ENCODE measurements around the gene METTL4.

Gene METTL4

DNA sequence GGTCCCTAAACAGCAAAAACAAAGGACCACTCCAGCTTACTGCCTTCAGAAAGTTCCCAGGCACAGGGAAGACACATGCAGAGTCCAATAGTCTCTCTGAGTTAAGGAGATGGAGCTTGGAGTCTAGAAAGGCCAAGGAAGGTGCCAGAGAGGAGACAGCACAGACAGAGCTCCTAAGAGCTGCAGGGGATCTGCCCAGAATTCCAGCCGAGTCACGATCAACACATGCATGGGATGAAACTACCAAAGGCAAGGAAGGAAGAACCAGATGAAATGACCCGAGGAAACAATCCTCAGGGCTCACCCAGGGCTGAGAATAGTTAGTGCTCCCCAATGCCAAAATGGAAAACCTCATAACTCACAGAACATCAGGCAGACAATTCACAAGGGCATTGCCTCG is 15.4 kb downstream of the METTL4 start:
- no peak overlapping the region for H3K27ac ChIP-seq
- no peak for DNase-seq
- H3K27me3 ChIP-seq (replicated peaks): no peaks in the 10 kb centered on the region
- no peak overlapping the region for H3K4me3 ChIP-seq (ENCODE audit: low read depth, low read length)
- TF ChIP-seq, protein P1, sequence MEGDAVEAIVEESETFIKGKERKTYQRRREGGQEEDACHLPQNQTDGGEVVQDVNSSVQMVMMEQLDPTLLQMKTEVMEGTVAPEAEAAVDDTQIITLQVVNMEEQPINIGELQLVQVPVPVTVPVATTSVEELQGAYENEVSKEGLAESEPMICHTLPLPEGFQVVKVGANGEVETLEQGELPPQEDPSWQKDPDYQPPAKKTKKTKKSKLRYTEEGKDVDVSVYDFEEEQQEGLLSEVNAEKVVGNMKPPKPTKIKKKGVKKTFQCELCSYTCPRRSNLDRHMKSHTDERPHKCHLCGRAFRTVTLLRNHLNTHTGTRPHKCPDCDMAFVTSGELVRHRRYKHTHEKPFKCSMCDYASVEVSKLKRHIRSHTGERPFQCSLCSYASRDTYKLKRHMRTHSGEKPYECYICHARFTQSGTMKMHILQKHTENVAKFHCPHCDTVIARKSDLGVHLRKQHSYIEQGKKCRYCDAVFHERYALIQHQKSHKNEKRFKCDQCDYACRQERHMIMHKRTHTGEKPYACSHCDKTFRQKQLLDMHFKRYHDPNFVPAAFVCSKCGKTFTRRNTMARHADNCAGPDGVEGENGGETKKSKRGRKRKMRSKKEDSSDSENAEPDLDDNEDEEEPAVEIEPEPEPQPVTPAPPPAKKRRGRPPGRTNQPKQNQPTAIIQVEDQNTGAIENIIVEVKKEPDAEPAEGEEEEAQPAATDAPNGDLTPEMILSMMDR (IDR thresholded peaks at IDR 0.05; ENCODE audit: low read depth, low read length, missing control alignments): no peak
- in situ Hi-C loops (cut with HindIII; ENCODE audit: low pct_ligation_motif_present, low sequenced_read_pairs): no loop called here
- H3K36me3 ChIP-seq (replicated peaks): no peaks in the 10 kb centered on the region

DNA sequence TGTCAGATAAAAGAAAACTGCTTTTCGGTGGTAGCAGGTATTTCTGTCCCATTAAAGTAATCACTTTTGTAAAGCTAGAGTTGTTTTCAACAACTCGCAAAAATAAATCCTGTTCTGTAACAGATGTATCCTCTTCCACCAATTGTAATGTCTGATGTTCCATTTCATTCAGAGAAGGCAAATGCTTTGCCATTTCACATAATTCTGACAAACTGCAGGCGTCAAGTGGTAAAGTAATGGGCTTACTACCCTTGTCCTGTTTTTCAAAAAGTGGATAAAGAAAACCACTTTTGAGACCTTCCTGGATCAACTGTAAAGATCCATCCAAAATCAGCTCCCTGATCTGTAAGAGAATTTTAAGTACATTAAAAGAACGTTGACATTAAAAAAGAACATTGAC is 16.6 kb downstream of the METTL4 start:
- TF ChIP-seq, protein P1 (IDR thresholded peaks at IDR 0.05; ENCODE audit: low read depth, low read length, missing control alignments): no peak
- Histone ChIP-seq H3K4me3 (ENCODE audit: low read depth, low read length) (no peak overlapping the region), H3K27ac (no peak overlapping the region), H3K27me3 (replicated peaks) (no peaks in the 10 kb centered on the region), H3K36me3 (replicated peaks) (no peaks in the 10 kb centered on the region)
- no peak for DNase-seq
- in situ Hi-C loops (cut with HindIII; ENCODE audit: low pct_ligation_motif_present, low sequenced_read_pairs): no loop called here

DNA sequence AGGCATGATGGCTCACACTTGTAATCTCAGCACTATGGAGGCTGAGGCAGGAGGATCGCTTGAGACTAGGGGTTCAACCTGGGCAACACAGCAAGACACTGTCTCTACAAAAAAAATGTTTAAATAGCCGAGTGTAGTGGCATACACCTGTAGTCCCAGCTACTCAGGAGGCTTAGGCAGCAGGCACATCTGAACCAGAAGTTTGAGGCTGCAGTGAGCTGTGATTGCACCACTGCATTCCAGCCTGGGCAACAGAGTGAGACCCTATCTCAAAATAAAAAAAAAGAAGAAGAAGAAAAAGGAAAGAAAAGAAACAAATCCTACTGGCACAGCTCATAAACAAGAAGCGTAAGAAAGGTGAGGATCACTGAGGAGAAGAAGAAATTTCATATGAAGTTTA is 19.9 kb downstream of the METTL4 start:
- TF ChIP-seq, protein P1 (IDR thresholded peaks at IDR 0.05; ENCODE audit: low read depth, low read length, missing control alignments): no peak
- in situ Hi-C loops (cut with HindIII; ENCODE audit: low pct_ligation_motif_present, low sequenced_read_pairs): no loop called here
- Histone ChIP-seq H3K27me3 (replicated peaks) (no peaks in the 10 kb centered on the region), H3K4me3 (ENCODE audit: low read depth, low read length) (no peak overlapping the region), H3K27ac (no peak overlapping the region), H3K36me3 (replicated peaks) (no peaks in the 10 kb centered on the region)
- no peak for DNase-seq

- DNase-seq: no peak
- H3K27me3 ChIP-seq (replicated peaks): no peaks in the 10 kb centered on the region
- H3K36me3 ChIP-seq (replicated peaks): no peaks in the 10 kb centered on the region
- in situ Hi-C loops (cut with HindIII; ENCODE audit: low pct_ligation_motif_present, low sequenced_read_pairs): no loop called here
- H3K4me3 ChIP-seq (ENCODE audit: low read depth, low read length): no peak overlapping the region
- TF ChIP-seq, protein P1 (IDR thresholded peaks at IDR 0.05; ENCODE audit: low read depth, low read length, missing control alignments): no peak
- no peak overlapping the region for H3K27ac ChIP-seq
These were observed 21.8 kb downstream of the METTL4 start for GRCh38 chr18:2549462-2549861.

DNA sequence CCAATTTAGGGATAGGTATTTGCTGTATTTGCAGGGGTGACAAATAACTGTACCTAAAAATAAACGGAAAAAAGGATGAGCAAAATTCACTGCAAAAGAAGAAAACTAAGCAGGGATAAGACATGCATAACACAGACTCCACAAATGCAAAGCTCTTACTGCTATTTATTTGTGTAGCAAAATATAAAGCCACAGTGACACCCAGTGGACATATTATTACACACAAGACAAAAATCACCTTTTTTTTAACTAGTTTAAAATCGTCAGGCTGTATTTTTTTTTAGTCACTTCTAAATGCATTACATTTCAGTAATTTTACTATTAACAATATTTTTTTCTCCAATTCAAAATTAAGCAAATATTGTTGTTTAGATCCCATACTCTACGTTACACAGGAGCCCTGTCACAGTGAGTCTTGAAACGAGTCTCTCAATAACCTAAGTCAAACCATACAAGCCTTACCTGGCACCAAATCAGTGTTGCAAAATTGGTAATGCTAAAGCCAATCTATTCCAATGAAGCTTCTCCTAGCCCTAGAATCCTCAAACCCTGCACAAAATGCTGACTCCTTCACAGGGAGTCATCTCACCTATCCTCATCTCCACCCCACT is 23.7 kb downstream of the METTL4 start:
- no peaks in the 10 kb centered on the region for H3K36me3 ChIP-seq (replicated peaks)
- H3K27ac ChIP-seq: no peak overlapping the region
- H3K27me3 ChIP-seq (replicated peaks): no peaks in the 10 kb centered on the region
- DNase-seq: peak; percentile 14
- in situ Hi-C loops (cut with HindIII; ENCODE audit: low pct_ligation_motif_present, low sequenced_read_pairs): no loop called here
- H3K4me3 ChIP-seq (ENCODE audit: low read depth, low read length): no peak overlapping the region
- TF ChIP-seq, protein P1 (IDR thresholded peaks at IDR 0.05; ENCODE audit: low read depth, low read length, missing control alignments): peak; percentile 20

DNA sequence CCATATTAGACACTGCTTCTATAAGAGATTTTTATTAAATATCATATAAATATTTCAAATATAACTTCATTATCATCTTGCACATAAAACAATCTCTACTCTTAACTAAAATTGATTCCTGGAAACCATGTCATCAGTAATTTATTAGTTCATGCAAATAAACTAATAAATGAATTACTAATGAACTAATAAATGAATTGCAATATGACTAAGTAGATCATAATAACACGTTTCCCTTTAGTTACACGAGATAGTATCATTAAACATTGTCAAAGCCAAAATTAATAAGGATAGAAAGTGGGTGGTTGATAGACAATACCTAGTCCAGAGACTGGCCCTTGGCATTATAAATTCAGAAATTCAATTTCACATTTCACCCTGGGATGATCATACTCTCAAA is 26.1 kb downstream of the METTL4 start:
- DNase-seq: no peak
- Histone ChIP-seq H3K27me3 (replicated peaks) (no peaks in the 10 kb centered on the region), H3K27ac (no peak overlapping the region), H3K4me3 (ENCODE audit: low read depth, low read length) (no peak overlapping the region), H3K36me3 (replicated peaks) (no peaks in the 10 kb centered on the region)
- in situ Hi-C loops (cut with HindIII; ENCODE audit: low pct_ligation_motif_present, low sequenced_read_pairs): no loop called here
- TF ChIP-seq, protein P1 (IDR thresholded peaks at IDR 0.05; ENCODE audit: low read depth, low read length, missing control alignments): no peak

Measured in brain microvascular endothelial cell (primary cell).